Prostate gland (tissue), 2 donors: Measurements from ENCODE around the gene GKAP1. TPM values are rescaled to one million over a fixed set of nuclear protein-coding genes. Genes with fewer than 3 reads are reported as not detected.

ENCODE experiments used
- DNase-seq: peaks from one replicate; pipeline ENCODE4 v3.0.0-alpha.2; 2019; ENCODE audit warnings: low spot score
- H3K27ac ChIP-seq, 2 donors: fragments of 200-600 bp; sonication (generic); 2 replicates each; pipeline ENCODE4 v1.5.1; 2017 to 2019
- H3K27me3 ChIP-seq: fragments of 200-600 bp; sonication (generic); replicated peaks from 2 replicates; pipeline ENCODE4 v1.5.1; 2019; ENCODE audit not compliant: insufficient read depth
- H3K36me3 ChIP-seq, 2 donors: fragments of 200-600 bp; sonication (generic); 1 replicate in 1 of 2; 2 replicates in 1 of 2; pipeline versions ENCODE4 v1.5.1 to v1.8.1; 2017 to 2019
- H3K4me1 ChIP-seq: fragments of 200-600 bp; sonication (generic); replicated peaks from 2 replicates; pipeline ENCODE4 v1.5.1; 2019
- H3K4me3 ChIP-seq, 2 donors: fragments of 200-600 bp; sonication (generic); 2 replicates each; pipeline ENCODE4 v1.5.1; 2017 to 2019
- H3K9me3 ChIP-seq: fragments of 200-600 bp; sonication (generic); 2 replicates; pipeline ENCODE4 v1.5.1; 2017
- POLR2A ChIP-seq: fragments of 450-650 bp; IDR thresholded peaks from one replicate; pipeline ENCODE4 v1.6.1; 2016; ENCODE audit warnings: antibody characterized with exemption, mild to moderate bottlenecking
- POLR2AphosphoS5 ChIP-seq: sonication (generic); formaldehyde crosslinking; IDR thresholded peaks from one replicate; pipeline ENCODE4 v1.6.1; 2017; ENCODE audit warnings: antibody characterized with exemption
- WGBS: methylation state at CpG from one replicate; pipeline ENCODE4 v1.1.5; 2018; 5-methylcytosine and 5-hydroxymethylcytosine counted together
- intact Hi-C: fragments of 100-400 bp; cut with DNase I; formaldehyde crosslinking; loops from one replicate; pipeline ENCODE4 v1.14.2; 2022
- total RNA-seq, 2 donors: library from RNA; depleted of rRNA; stranded (reverse); fragments of >200 nt; gene quantifications; one replicate each; pipeline ENCODE4 v1.1.0, GENCODE V29; 2016
- TF ChIP-seq, protein P1 (sequence below), 4 experiments: fragments of 200-600 bp in 2 of 4; fragments of 450-650 bp in 2 of 4; sonication (generic) in 2 of 4; IDR thresholded peaks; 1 replicate in 3 of 4; 2 replicates in 1 of 4; pipeline ENCODE4 v1.5.1; 2016 to 2019; ENCODE audit warnings: antibody characterized with exemption in 4 of 4, mild to moderate bottlenecking in 2 of 4, moderate library complexity in 2 of 4

The GKAP1 gene
- total RNA-seq, 2 donors from 2014 or later, result 10.2 to 26.1 TPM

DNA sequence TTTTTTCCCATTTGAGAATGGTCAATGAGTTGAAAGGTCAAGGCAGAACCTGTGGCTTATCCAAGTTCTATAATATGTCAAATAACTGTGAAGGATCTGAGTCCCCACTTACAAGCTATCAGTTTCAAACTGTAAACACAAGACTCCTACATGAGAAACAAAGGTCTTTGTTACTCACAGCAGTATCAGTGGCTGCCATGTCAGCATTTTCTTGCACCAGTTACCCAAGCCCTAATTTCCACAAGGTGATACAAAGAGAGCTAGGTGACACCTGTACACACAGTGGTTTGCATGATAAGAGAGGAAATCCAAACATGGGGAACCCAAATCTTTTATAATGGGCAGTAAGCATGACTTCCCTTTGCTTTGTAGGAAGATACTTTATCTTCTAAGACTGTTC lies 101.8 kb downstream of the GKAP1 start:
- H3K27me3 ChIP-seq, result no peaks in the 10 kb centered on the region
- H3K36me3 ChIP-seq, result no peaks in the 10 kb centered on the region
- no peak for TF ChIP-seq POLR2A
- no peak for TF ChIP-seq POLR2AphosphoS5
- TF ChIP-seq, protein P1, sequence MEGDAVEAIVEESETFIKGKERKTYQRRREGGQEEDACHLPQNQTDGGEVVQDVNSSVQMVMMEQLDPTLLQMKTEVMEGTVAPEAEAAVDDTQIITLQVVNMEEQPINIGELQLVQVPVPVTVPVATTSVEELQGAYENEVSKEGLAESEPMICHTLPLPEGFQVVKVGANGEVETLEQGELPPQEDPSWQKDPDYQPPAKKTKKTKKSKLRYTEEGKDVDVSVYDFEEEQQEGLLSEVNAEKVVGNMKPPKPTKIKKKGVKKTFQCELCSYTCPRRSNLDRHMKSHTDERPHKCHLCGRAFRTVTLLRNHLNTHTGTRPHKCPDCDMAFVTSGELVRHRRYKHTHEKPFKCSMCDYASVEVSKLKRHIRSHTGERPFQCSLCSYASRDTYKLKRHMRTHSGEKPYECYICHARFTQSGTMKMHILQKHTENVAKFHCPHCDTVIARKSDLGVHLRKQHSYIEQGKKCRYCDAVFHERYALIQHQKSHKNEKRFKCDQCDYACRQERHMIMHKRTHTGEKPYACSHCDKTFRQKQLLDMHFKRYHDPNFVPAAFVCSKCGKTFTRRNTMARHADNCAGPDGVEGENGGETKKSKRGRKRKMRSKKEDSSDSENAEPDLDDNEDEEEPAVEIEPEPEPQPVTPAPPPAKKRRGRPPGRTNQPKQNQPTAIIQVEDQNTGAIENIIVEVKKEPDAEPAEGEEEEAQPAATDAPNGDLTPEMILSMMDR (IDR thresholded peaks at IDR 0.05), result no peak
- H3K9me3 ChIP-seq, result no peaks in the 10 kb centered on the region
- intact Hi-C loops, result no loop called here
- H3K27ac ChIP-seq, result no peak overlapping the region
- H3K4me1 ChIP-seq, result no peaks in the 10 kb centered on the region
- DNase-seq, result no peak
- no peak overlapping the region for H3K4me3 ChIP-seq

- intact Hi-C loops, result no loop called here
- no peaks in the 10 kb centered on the region for H3K36me3 ChIP-seq
- no peak for DNase-seq
- 83% methylated on average over 1 of the region's 1 CpG for WGBS
- H3K9me3 ChIP-seq, result no peaks in the 10 kb centered on the region
- TF ChIP-seq POLR2A, result no peak
- TF ChIP-seq, protein P1 (IDR thresholded peaks at IDR 0.05), result no peak
- no peak for TF ChIP-seq POLR2AphosphoS5
- no peaks in the 10 kb centered on the region for H3K27me3 ChIP-seq
- no peak overlapping the region for H3K27ac ChIP-seq
- no peak overlapping the region for H3K4me3 ChIP-seq
- H3K4me1 ChIP-seq, result no peaks in the 10 kb centered on the region
Observed at GRCh38 chr9:83715221-83715620, 102.3 kb downstream of the GKAP1 start.

- Histone ChIP-seq H3K27me3 (no peaks in the 10 kb centered on the region), H3K27ac (no peak overlapping the region), H3K4me1 (no peaks in the 10 kb centered on the region), H3K4me3 (no peak overlapping the region), H3K36me3 (no peaks in the 10 kb centered on the region), H3K9me3 (no peaks in the 10 kb centered on the region)
- intact Hi-C loops, result no loop called here
- 71% methylated on average over 3 of the region's 3 CpGs for WGBS
- DNase-seq, result no peak
- TF ChIP-seq, protein P1 (IDR thresholded peaks at IDR 0.05), result peak in 2 of 4 experiments; percentile 9 to 10
- no peak for TF ChIP-seq POLR2AphosphoS5
- TF ChIP-seq POLR2A, result no peak
Observed at GRCh38 chr9:83714329-83714728, 103.2 kb downstream of the GKAP1 start.

DNA sequence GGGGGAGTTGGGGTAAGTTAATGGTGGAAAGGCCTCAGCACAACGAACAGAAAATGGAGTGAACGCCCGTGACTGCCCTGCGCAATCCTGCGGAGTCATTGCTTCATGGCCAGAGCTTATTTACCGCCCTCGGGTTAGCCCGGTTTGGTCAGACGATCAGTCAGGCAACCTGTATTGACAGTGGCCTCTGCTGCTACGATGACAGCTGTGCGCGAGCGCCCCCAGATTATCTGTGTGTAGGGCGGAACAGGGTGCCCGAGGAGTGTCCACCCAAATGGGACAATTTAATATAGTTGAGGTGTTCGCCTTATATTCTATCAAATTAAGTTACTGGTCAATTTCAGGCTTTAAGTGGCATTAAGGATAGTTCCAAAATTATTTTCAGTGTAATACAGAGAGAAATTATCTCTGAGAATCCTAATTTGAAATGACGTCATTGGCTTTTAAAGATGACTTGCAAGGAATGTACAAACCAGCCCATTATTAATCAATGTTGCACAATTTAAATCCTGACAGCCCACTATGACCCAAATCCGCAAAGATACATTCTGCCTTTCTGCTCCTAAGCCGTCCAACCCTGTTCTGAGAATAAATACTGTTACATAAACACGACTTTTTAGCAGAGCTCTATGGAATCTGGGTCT lies 108.9 kb downstream of the GKAP1 start:
- intact Hi-C loops, result no loop called here
- WGBS, result 14% methylated on average over 20 of the region's 20 CpGs

More for the DNA sequence above, 108.9 kb downstream of the GKAP1 start:
- H3K4me3 ChIP-seq, result peak overlapping the region; percentile 94 to 97
- peak overlapping the region; percentile 99 to 100 for H3K27ac ChIP-seq
- H3K4me1 ChIP-seq, result no peaks in the 10 kb centered on the region
- TF ChIP-seq POLR2AphosphoS5, result peak; percentile 3
- TF ChIP-seq, protein P1 (IDR thresholded peaks at IDR 0.05), result peak in 3 of 4 experiments; percentile 24 to 40 (median 28)
- TF ChIP-seq POLR2A, result no peak
- H3K36me3 ChIP-seq, result no peaks in the 10 kb centered on the region
- DNase-seq, result peak; percentile 85
- H3K27me3 ChIP-seq, result no peaks in the 10 kb centered on the region
- H3K9me3 ChIP-seq, result no peaks in the 10 kb centered on the region
